Fibroblast of peridontal ligament (primary cell): ENCODE results near the gene CISD2.
"Not testable (repeated sequence)": the region's sequence is repeated elsewhere in the genome, so short reads cannot be mapped to it uniquely, and the experiment has no call there.

Experiments used
- DNase-seq: peaks from one replicate; pipeline ENCODE4 v3.0.0-alpha.2; 2010; ENCODE audit errors: extremely low read depth

Gene CISD2

DNA sequence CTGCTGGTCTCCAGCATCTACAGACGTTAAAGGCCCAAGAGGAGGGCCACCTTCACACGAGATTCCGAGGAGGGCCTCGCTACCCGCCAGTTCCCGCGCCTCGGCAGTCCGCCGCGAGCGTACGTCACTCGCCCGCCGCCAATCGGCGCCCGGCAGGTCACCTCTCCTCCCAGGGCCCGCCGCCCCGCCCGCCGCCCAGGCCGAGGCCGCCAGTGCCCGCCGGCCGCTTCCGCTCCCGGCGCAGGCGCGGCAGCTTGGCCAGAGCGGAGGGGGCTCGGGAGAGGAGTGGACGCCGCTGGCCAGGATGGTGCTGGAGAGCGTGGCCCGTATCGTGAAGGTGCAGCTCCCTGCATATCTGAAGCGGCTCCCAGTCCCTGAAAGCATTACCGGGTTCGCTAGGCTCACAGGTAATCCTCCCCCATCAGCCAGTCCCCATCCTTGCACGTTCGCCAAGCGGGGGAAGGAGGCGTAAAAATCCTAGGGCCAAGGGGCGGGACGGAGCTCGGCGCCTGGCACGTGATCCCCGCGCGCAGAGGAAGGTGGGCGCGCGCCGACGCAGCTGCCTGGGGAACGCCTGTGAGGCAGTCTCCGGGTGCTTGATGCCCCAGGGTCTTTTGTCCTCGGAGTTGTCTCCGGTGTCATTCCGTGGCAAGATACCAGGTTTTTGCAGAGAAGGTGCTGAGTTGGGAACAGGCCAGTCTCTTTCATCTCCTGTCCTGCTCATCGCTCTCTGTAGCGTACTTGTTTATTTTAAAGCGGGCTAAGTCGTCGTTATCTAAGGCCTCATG, at the start of gene CISD2:
Gene CISD2 (plus strand): TSS at position 212 of the 788 bp plus-strand sequence. CDS start 93 bp downstream, at position 305.
- peak; percentile 85 for DNase-seq

- DNase-seq, result not testable (repeated sequence)
Observed at GRCh38 chr4:102819100-102819499, 49.7 kb upstream of the CISD2 start.

DNA sequence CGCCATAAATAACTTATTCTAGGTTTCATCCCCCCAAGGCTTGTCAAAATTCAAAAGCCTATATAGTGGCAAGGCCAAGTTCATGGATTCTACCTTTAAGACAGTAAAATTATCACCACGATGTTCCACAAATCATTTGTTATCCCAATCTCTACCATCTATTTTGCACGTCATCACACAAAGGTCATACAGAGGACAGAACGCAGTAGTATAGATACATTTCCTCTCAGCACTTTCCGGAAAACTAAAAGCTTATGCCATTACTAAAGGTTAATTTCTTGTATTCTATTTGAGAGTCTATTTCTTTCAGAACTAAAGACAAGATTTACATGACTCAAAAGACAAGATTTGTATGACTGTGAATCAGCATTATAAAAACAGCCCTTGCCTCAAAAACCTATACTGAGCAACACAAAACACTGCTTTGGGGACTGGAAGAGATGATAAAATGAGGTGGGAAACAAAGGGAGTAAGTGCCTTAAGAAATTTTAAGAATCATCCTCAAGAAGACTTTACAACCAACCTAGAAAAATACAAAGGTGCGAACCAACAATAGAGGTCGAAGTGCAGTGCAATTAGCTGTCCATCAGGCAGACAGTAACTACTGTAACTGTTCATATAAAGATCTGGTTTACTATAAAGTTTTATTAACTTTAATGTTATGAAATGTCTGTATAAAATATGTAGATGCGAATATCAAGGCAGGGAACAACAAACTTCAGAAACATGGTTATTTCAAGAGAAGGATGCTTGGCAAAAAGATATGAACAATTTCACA, 49.0 kb upstream of the CISD2 start:
- DNase-seq, result no peak

- no peak for DNase-seq
Observed at GRCh38 chr4:102823464-102823863, 45.3 kb upstream of the CISD2 start.

- peak; percentile 57 for DNase-seq
Observed at GRCh38 chr4:102823897-102824296, 44.9 kb upstream of the CISD2 start.

DNA sequence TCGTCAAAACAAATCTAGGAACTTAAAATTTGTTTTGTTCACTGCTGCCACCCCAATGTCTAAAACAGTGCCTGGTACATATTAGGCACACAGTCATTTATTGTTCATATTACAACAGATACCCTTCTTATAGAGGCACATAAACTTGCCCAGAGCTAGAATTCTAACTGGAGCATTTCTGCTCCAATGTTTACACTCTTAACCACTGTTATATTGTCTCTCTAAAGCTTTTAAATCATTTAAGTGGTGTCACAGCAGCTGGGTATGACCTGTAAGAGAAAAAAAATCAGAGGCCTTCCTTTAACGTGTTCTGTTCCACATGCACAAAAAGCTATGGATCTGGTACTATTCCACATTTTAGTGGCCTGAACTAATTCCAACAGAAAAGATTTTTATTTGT, 44.4 kb upstream of the CISD2 start:
- DNase-seq, result no peak

DNA sequence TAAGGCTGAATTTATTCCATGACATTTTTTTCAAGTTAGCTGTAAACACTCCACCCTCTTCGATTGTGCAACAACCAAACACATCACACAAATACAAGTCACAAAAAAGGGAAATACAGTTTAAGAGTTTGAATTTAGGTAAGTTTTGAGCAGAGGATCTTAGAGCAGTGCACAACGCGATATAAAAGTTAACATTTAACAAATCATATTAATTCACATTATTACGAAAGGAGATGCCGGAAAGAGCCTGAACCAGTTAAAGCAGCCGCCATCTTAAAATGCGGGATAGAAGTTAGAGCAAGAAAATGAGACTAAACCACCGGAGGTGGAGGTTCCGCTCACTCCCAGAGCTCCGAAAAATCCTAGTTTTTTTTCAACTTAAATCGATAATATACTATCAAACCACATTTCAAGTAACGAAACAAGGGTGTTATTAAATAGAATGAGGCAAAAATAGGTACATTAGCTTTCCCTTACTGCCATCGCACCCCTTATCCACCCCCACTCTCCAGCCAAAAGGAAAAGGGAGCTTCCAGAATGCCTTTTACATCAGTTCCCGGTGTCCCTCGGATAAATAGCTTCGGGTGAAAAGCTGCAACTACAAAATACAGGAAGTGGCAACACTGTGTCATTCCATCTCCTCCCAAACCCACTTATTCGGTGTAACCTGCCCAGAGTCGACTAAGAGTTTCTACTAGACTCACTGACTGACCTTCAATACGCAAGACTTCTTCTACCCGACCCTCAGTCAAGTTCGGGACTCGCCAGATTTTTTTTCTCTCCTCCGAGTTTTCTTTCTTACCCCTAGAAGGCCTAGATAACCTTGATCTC, 43.3 kb upstream of the CISD2 start:
- peak; percentile 83 for DNase-seq

- no peak for DNase-seq
Observed at GRCh38 chr4:102826105-102826889, 42.5 kb upstream of the CISD2 start.

DNA sequence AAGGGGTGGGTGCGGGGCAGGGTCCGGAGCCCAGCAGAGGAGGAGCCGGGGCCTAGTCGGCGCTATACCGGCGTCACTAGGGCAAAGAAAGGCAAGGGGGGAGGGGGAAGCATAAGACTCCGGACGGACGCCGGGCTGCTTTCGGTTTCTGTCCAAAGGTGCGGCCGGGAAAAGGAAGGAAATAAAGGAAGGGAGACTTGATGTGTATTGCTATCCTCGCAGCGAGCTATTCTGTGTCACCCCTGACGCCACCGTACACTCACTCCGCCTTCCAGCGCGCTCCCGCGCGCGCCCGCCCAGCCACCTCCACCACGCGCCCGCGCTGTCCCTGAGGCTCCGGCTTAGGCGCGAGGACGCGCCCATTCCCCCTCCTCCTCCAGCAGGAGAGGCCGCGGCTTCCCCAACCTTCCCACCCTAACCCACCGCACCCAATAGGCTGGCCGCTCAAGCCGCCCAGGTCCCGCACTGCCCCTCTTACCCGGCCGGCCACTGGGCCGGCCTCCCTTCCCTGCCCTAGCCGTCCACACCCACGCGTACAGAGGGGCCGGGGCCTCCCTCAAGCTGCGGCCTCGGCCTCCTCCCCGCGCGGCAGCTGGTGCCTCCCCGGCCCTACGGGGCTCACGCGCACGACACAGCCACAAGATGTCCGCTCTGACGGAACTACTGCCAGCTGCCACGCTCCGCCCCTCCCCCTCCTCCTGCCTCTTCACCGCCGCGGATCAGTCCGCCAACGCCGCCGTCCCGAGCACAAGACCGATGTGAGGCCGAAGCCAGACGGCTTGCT, 41.7 kb upstream of the CISD2 start, which contains the start of gene UBE2D3:
Gene UBE2D3 (minus strand): TSS at position 662 of the 784 bp plus-strand sequence. CDS start 1,043 bp downstream, outside the sequence.
- peak; percentile 96 for DNase-seq

GRCh38 chr4:102827674-102828496, 40.9 kb upstream of the CISD2 start:
- DNase-seq, result peak; percentile 100

DNA sequence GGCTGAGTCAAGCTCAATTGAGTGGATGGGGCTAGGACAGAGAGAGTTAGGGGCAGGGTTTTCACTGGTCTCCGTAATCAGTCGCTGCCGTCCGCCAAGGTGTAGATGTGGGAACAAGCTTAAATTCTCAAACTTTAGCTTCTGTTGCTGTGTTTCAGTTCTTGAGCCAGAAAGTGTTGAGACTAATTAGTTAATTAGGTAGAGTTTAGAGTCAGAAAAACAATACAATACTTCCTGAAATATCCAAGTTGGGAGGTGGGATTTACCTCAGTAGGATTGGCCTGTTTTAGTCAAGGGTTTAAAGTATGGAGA, 40.3 kb upstream of the CISD2 start:
- peak; percentile 45 for DNase-seq

DNA sequence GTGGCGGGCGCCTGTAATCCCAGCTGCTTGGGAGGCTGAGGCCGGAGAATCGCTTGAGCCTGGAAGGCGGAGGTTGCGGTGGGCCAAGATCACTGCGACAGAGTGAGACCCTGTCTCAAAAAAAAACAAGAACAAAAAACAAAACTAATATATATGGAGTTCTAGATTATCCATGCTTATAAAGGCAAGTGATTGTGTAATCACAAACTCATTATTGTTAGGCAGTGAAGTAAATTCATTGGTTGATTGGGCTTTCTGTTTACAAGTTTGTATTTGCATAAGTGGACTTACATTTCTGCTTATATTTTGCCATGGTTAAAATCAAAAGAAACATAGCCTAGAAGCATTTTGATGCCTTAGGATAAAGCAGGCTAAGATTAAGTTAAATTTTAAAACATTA, 39.0 kb upstream of the CISD2 start:
- DNase-seq, result no peak

- no peak for DNase-seq
Observed at GRCh38 chr4:102832105-102832504, 36.7 kb upstream of the CISD2 start.

DNA sequence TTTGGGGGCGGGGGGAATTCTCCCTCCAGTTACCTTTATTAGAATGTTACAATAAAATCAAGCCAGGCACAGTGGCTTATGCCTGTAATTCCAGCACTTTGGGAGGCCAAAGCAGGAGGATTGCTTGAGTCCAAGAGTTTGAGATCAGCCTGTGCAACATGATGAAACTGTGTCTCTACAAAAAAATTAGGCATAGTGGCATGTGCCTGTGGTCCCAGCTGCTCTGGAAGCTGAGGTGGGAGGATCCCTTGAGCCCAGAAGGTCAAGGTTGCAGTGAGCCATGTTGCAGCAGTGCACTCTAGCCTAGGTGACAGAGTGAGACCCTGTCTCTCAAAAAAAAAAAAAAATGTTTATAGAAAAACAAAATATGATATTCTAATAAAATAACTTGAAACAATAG, 36.1 kb upstream of the CISD2 start:
- DNase-seq, result no peak

DNA sequence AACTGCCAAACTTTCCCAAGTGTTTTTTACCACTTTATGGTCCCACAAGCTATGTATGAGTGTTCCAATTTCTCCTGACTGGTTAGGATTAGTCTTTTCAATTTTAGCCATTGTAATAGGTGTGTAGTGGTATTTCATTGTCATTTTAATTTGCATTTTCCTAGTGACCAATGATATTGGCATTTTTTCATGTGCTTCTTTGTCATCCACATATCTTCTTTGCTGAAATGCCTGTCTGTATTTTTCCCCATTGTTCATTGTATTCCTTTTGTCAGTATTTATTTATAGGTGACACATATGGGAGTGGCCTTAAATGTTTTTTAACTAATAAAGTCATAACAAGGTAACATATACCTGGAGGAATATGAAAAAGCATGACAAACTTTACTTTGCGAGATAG, 32.2 kb upstream of the CISD2 start:
- no peak for DNase-seq

DNA sequence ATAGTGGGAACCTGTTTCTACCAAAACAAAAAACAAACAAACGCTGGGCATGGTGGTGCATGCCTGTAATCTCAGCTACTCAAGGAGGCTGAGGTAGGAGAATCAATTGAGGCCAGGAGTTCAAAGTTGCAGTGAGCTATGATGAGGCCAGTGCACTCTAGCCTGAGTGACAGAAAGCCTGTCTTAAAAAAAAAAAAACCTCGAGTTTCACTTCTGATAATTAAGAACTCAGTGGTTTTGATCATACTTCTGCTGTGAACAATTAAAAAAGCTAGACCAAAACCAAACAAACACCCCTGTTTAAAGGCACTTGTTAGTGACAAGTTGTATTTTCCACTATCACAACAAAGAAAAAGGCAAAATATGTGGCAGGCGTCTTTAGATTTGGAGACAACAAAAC, 26.4 kb upstream of the CISD2 start:
- DNase-seq, result no peak

DNA sequence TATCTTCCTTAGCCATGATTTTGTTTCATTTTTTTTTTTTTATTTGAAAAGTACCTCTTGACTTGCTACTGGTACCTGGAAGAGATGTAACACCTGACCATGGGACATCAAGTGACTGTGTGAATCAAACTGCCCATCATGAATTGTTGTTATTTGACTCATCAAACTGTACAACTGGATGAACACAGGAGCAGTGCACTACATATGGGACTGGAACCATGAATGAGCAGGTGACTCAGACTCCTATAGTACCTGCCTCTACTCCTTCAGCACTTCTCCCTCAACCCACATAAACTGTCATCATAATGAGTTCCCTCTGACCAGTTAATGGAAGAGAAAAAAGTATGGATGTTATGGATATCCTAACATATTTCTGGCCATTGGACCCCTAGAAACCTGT, 25.5 kb upstream of the CISD2 start:
- no peak for DNase-seq

DNA sequence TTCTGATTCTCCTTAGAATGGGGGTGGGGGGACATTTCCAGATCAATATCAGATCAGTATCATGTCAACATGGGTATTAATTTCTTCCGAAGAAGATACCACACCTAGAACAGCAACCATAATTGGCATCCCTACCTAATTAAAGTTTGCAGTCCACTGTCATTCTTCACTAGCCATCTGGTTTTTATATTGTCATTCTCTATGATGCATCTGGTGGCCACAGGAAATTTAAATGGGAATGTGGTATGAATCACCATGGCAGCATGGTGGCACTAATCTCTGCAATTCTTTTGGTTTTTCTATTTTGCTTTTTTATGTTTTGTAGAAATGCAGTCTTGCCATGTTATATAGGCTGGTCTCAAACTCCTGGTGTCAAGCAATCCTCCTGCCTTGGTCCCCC, 24.9 kb upstream of the CISD2 start:
- DNase-seq, result no peak

GRCh38 chr4:102847687-102848086, 21.1 kb upstream of the CISD2 start:
- no peak for DNase-seq
